ENCODE results near the gene HOXA11.

Gene HOXA11

DNA sequence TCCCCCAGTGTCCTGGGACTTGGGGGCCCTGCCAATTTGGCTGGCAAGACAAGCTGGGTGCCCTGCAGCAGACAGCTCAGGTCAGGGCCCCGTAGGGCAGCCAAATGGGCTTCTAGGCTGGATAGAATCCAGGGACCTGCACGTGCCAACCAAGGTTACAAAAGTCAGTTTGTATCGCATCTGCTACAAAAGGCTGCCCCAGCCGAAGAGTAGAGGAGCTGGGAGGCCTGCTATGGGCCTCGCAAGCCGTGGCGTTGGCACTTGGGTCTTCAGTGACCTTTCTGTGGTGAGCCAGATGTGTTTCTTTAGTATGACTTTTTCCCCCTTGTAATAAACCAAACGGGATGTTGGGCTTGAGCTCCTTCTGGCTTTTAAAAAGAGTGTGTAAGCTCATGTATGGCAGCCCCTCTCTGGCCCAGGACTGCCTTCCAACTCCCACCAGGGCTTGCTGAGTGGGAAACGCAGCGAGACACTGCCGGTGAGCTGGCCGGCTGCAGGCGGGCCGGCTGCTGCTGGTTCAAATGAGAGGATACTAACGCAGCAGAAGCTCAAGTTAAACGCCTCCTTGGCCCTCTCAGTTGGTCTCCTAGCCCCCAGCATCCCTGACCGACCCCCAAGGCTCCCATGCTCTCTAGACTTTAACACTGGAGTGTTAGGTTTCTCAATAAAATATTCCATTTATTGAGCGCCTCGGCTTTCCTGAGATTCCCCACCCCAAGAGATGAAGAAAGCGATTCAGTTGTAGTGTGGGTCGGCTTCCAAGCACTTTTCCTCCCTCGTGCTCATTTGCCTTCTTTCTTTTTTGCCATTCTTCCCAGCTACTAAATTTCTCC, 7.9 kb downstream of the HOXA11 start:
- H3K4me3 ChIP-seq (ENCODE audit: low read depth, low read length), result no peak overlapping the region
- TF ChIP-seq MYC (IDR thresholded peaks at IDR 0.05; ENCODE audit: low read depth, low read length) (no peak), POLR2A (IDR thresholded peaks at IDR 0.05; ENCODE audit: extremely low read depth, insufficient read length) (no peak)
- TF ChIP-seq, protein P1, sequence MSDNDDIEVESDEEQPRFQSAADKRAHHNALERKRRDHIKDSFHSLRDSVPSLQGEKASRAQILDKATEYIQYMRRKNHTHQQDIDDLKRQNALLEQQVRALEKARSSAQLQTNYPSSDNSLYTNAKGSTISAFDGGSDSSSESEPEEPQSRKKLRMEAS (IDR thresholded peaks at IDR 0.05; ENCODE audit: low read depth, low read length), result no peak
- TF ChIP-seq, protein P2, sequence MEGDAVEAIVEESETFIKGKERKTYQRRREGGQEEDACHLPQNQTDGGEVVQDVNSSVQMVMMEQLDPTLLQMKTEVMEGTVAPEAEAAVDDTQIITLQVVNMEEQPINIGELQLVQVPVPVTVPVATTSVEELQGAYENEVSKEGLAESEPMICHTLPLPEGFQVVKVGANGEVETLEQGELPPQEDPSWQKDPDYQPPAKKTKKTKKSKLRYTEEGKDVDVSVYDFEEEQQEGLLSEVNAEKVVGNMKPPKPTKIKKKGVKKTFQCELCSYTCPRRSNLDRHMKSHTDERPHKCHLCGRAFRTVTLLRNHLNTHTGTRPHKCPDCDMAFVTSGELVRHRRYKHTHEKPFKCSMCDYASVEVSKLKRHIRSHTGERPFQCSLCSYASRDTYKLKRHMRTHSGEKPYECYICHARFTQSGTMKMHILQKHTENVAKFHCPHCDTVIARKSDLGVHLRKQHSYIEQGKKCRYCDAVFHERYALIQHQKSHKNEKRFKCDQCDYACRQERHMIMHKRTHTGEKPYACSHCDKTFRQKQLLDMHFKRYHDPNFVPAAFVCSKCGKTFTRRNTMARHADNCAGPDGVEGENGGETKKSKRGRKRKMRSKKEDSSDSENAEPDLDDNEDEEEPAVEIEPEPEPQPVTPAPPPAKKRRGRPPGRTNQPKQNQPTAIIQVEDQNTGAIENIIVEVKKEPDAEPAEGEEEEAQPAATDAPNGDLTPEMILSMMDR (IDR thresholded peaks at IDR 0.05; ENCODE audit: low read depth, low read length), result no peak
- DNase-seq (ENCODE audit: low read depth), result no peak

DNA sequence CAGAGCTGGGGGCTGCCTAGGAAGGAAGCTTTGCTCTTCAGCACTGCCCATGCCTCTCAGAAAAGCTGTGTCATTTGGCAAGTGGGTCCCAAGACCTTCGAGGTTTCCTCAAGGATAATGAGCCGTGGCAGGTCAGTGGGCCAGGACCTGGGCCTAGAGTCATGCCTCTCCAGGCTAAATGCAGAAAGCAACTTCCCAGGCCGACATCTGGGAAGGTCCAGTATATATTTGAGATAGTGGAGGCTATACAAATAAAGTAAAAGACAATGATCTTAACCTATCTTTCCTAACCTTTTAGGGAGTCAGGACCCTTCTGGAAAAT, 8.5 kb downstream of the HOXA11 start:
- H3K4me3 ChIP-seq (ENCODE audit: low read depth, low read length), result no peak overlapping the region
- DNase-seq (ENCODE audit: low read depth), result no peak
- no peak for TF ChIP-seq POLR2A (IDR thresholded peaks at IDR 0.05; ENCODE audit: extremely low read depth, insufficient read length)
- TF ChIP-seq, protein P2 (IDR thresholded peaks at IDR 0.05; ENCODE audit: low read depth, low read length), result no peak
- TF ChIP-seq MYC (IDR thresholded peaks at IDR 0.05; ENCODE audit: low read depth, low read length), result no peak
- TF ChIP-seq, protein P1 (IDR thresholded peaks at IDR 0.05; ENCODE audit: low read depth, low read length), result no peak

DNA sequence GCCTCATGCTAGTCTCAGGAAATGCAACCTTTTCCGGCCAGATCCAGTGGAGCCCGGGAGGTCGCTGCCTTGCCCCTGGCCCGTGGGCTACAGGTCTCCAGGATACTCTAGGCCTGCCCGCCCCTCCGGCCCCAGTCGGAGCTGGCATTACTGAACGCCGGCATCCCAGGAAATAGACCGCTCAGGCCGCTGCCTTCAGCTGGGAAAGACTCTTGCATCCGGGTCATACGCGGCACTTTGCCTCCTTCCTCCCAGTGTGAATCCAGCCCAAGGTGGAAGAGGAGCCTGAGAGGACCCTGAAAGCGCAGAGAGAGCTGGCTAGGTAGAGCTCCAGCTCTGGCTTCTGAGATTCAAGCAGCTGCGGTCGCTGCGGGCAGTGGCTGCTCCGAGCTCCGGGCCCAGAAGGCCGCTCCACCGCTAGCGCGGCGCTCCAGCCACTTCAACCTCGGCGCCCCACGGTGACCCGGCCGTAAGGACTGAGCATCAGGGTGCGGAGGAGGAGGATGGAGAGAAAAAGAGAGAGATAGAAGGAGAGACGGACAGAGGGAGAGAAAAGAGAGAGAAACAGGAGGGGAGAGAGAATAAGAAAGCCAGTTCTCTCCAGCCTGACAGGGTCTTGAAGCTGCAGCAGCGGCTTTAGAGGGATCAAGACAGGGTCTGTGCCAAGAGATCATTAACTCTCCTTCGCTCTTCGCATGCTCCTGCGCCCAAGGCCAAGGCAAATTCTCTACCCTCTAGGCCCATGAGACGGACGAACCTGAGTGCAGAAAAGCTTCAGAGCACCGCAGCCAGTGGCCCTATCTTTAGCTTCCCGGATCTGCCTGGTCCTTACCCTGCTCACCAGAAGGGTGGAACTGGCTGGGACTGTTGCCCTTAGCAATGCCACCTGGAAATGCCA, 9.2 kb downstream of the HOXA11 start:
- no peak overlapping the region for H3K4me3 ChIP-seq (ENCODE audit: low read depth, low read length)
- TF ChIP-seq, protein P1 (IDR thresholded peaks at IDR 0.05; ENCODE audit: low read depth, low read length), result no peak
- no peak for TF ChIP-seq MYC (IDR thresholded peaks at IDR 0.05; ENCODE audit: low read depth, low read length)
- TF ChIP-seq POLR2A (IDR thresholded peaks at IDR 0.05; ENCODE audit: extremely low read depth, insufficient read length), result no peak
- TF ChIP-seq, protein P2 (IDR thresholded peaks at IDR 0.05; ENCODE audit: low read depth, low read length), result no peak
- DNase-seq (ENCODE audit: low read depth), result no peak

DNA sequence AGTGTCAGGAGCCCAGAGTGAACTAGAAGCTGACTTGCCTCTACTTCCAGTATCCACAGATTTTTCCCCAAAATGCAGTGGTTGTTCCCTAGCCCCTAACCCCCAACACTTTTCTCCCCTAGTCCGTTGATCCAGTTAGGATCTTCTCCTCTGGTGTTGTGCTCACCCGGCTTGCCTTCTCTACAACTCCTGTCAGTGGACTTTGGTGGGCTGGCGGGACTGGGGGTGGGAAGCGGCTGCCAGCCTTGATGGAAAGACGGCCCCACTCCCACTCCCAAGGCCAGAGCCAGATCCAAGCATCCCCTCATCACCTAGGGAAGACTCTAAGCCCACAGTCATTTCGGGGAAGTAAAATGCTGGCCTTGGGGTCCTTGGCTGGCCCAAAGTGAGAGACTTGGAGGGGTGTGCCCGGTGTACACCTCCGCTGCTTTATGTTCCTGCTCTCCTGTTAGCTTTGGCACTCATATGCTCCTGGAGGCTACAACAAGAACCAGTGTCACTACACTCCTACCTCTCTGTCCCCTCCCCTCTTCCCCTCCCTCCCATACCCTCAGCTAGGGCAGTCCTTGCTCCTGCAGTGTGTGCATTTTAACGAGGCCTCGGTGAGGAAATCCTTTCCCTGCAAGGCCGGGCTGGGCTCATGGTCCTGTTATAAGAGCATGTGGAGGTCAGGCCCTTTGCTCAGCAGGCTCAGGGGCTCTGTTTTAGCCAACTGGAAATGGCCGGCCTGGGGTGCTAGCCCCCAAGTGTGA, 10.0 kb downstream of the HOXA11 start:
- TF ChIP-seq, protein P2 (IDR thresholded peaks at IDR 0.05; ENCODE audit: low read depth, low read length), result no peak
- TF ChIP-seq, protein P1 (IDR thresholded peaks at IDR 0.05; ENCODE audit: low read depth, low read length), result peak; percentile 42; the same call in 1 of the 2 replicates
- TF ChIP-seq POLR2A (IDR thresholded peaks at IDR 0.05; ENCODE audit: extremely low read depth, insufficient read length) (no peak), MYC (IDR thresholded peaks at IDR 0.05; ENCODE audit: low read depth, low read length) (peak; percentile 42)
- H3K4me3 ChIP-seq (ENCODE audit: low read depth, low read length), result no peak overlapping the region
- peak; percentile 74 for DNase-seq (ENCODE audit: low read depth)
